Measurements from ENCODE around the gene EHMT2.

GRCh38 chr6:31884528-31885035 lies 12.9 kb downstream of the EHMT2 start:
- TF ChIP-seq JUN (IDR thresholded peaks at IDR 0.05; ENCODE audit: borderline replicate concordance, insufficient read depth, insufficient read length, low read depth) (no peak), CTCF (IDR thresholded peaks at IDR 0.05; ENCODE audit: extremely low read depth in 1 of 2, insufficient read depth in 1 of 2, low read depth in 1 of 2, low read length in 2 of 2) (no peak), POLR2A (IDR thresholded peaks at IDR 0.05; ENCODE audit: low read depth, low read length) (no peak), FOS (IDR thresholded peaks at IDR 0.05; ENCODE audit: borderline replicate concordance, insufficient read depth, low read length) (no peak), EZH2 (IDR thresholded peaks at IDR 0.05; ENCODE audit: borderline replicate concordance, low read depth, low read length, severe bottlenecking) (no peak)
